K562 (cell line): ENCODE results near the gene KCNJ13. TPM values are rescaled to one million over a fixed set of nuclear protein-coding genes. Genes with fewer than 3 reads are reported as not detected.

ENCODE experiments used
- ATAC-seq: fragments of 200-7000 bp; cut with Tn5 transposase; 3 replicates; pipeline ENCODE4 v1.9.1; 2020; ENCODE audit warnings: moderate library complexity
- BruUV-seq: library from RNA; stranded (reverse); fragments of 400-500 nt; replicated peaks from 2 replicates; lab custom pipeline; 2021; lab: Mats Ljungman, UMichigan
- CTCF ChIA-PET: fragments of 300-600 bp; formaldehyde crosslinking; extraction: SDS; loops from one replicate; lab custom pipeline; 2021; ENCODE audit warnings: low intra/inter-chr PET ratio; lab: Yijun Ruan, JAX
- POLR2A ChIA-PET: fragments of 300-600, 350-650 bp; sonication (Branson Sonifier 250); formaldehyde crosslinking; extraction: SDS; loops from one replicate; lab custom pipeline; 2021; ENCODE audit warnings: antibody characterized with exemption, inconsistent platforms; lab: Yijun Ruan, JAX
- DNase-seq, 4 experiments: peaks; one replicate each; pipeline versions ENCODE4 v3.0.0 to v3.0.0-alpha.2; 2011 to 2018; ENCODE audit warnings: low spot score in 3 of 4, mixed read lengths in 3 of 4; ENCODE audit errors: extremely low read depth in 1 of 4
- FAIRE-seq: peaks from 2 replicates; lab custom pipeline; 2011; peaks lifted over from hg19 to GRCh38; lab: Jason Lieb, UNC
- H2AFZ ChIP-seq: 2 replicates; pipeline ENCODE4 v1.6.0; 2011; ENCODE audit warnings: low read depth, low read length, control low read depth, inconsistent platforms
- H3K27ac ChIP-seq: fragments of 200-600 bp; 3 replicates; pipeline ENCODE4 v1.8.0; 2011; ENCODE audit warnings: low read depth, mild to moderate bottlenecking, control low read depth, inconsistent platforms, low read length, moderate library complexity, mixed read lengths; ENCODE audit errors: extremely low read depth
- H3K27me3 ChIP-seq, 2 experiments: fragments of 300-600 bp in 1 of 2; 2 replicates in 1 of 2; 3 replicates in 1 of 2; pipeline versions ENCODE4 v1.6.0 to v1.8.0; 2011; ENCODE audit warnings: inconsistent platforms in 2 of 2, low read length in 2 of 2, mild to moderate bottlenecking in 1 of 2, mixed read lengths in 1 of 2, moderate library complexity in 1 of 2; ENCODE audit not compliant: control insufficient read depth in 2 of 2, insufficient read depth in 2 of 2
- H3K36me3 ChIP-seq: fragments of 300-600 bp; 3 replicates; pipeline ENCODE4 v1.8.0; 2011; ENCODE audit warnings: mild to moderate bottlenecking, low read length, inconsistent platforms; ENCODE audit not compliant: control insufficient read depth, insufficient read depth
- H3K4me1 ChIP-seq, 2 experiments: fragments of 200-600 bp in 1 of 2; replicated peaks in 1 of 2; 2 replicates in 1 of 2; 3 replicates in 1 of 2; pipeline versions ENCODE4 v1.5.1 to v1.8.0; 2011; ENCODE audit warnings: inconsistent platforms in 2 of 2, low read length in 2 of 2, mild to moderate bottlenecking in 1 of 2, mixed read lengths in 1 of 2, moderate library complexity in 1 of 2; ENCODE audit not compliant: control insufficient read depth in 2 of 2, insufficient read depth in 2 of 2
- H3K4me2 ChIP-seq: 2 replicates; pipeline ENCODE4 v1.6.1; 2011; ENCODE audit warnings: low read length, control low read depth, inconsistent platforms, mixed read lengths; ENCODE audit not compliant: insufficient read depth
- H3K4me3 ChIP-seq: fragments of 200-600 bp; sonication (generic), shearing (Covaris generic); 2 replicates; pipeline ENCODE4 v1.5.1; 2016; ENCODE audit warnings: control low read depth, inconsistent platforms
- H3K79me2 ChIP-seq: fragments of 200-600 bp; 3 replicates; pipeline ENCODE4 v1.8.0; 2011; ENCODE audit warnings: low read length, inconsistent platforms; ENCODE audit not compliant: control insufficient read depth, insufficient read depth
- H3K9ac ChIP-seq, 2 experiments: 2 replicates each; pipeline versions ENCODE4 v1.6.0 to v1.6.1; 2011; ENCODE audit warnings: low read depth in 2 of 2, low read length in 2 of 2, control low read depth in 1 of 2, inconsistent platforms in 1 of 2, mild to moderate bottlenecking in 1 of 2, mixed read lengths in 1 of 2; ENCODE audit not compliant: insufficient read depth in 1 of 2
- H3K9me1 ChIP-seq: one replicate; pipeline ENCODE4 v1.6.0; 2011; ENCODE audit warnings: inconsistent platforms, mild to moderate bottlenecking, low read length, moderate library complexity; ENCODE audit not compliant: control insufficient read depth, insufficient read depth
- H3K9me3 ChIP-seq: replicated peaks from 2 replicates; pipeline ENCODE4 v1.5.1; 2011; ENCODE audit warnings: low read depth, low read length, inconsistent platforms; ENCODE audit not compliant: control insufficient read depth, insufficient read depth
- H4K20me1 ChIP-seq: replicated peaks from 2 replicates; pipeline ENCODE4 v1.6.1; 2011; ENCODE audit warnings: low read length, inconsistent platforms, mixed read lengths; ENCODE audit not compliant: control insufficient read depth, insufficient read depth
- CEBPG ChIP-seq, 3 experiments: fragments of 200-800 bp in 1 of 3; sonication (Bioruptor generic) in 1 of 3; sonication (generic) in 1 of 3; formaldehyde crosslinking in 1 of 3; IDR thresholded peaks in 2 of 3; conservative IDR thresholded peaks in 1 of 3; 2 replicates each; pipeline versions ENCODE4 v1.6.1 to v1.8.0; 2016 to 2022; ENCODE audit warnings: missing compliant biosample characterization in 2 of 3, missing genetic modification characterization in 2 of 3, mild to moderate bottlenecking in 1 of 3, missing genetic modification reagents in 1 of 3
- CHCHD3 ChIP-seq: fragments of 250-450 bp; sonication (Bioruptor Pico); IDR thresholded peaks from 2 replicates; pipeline ENCODE4 v2.1.2; 2022; ENCODE audit warnings: mild to moderate bottlenecking
- HDGF ChIP-seq: fragments of 450-650 bp; IDR thresholded peaks from 2 replicates; pipeline ENCODE4 v1.6.1; 2016
- IFI16 ChIP-seq: fragments of 250-450 bp; sonication (Bioruptor Pico); IDR thresholded peaks from 2 replicates; pipeline ENCODE4 v2.1.2; 2022; ENCODE audit warnings: mild to moderate bottlenecking, inconsistent platforms
- MYNN ChIP-seq, 2 experiments: sonication (generic); formaldehyde crosslinking in 1 of 2; IDR thresholded peaks; 2 replicates each; pipeline versions ENCODE4 v1.5.0 to v1.6.1; 2016 to 2020; ENCODE audit warnings: antibody characterized with exemption in 1 of 2, missing genetic modification reagents in 1 of 2
- NFIC ChIP-seq: fragments of 450-650 bp; IDR thresholded peaks from 2 replicates; pipeline ENCODE4 v1.6.1; 2017; ENCODE audit warnings: mild to moderate bottlenecking, inconsistent platforms
- PTBP1 ChIP-seq: fragments of 200-400 bp; formaldehyde crosslinking; IDR thresholded peaks from 2 replicates; pipeline ENCODE4 v1.6.1; 2017; ENCODE audit warnings: low read depth, low read length
- ZC3H4 ChIP-seq: sonication (generic); formaldehyde crosslinking; IDR thresholded peaks from 2 replicates; pipeline ENCODE4 v1.9.0; 2021; ENCODE audit warnings: missing genetic modification reagents, borderline replicate concordance
- ZNF133 ChIP-seq: fragments of 250-450 bp; sonication (Bioruptor Pico); IDR thresholded peaks from 2 replicates; pipeline ENCODE4 v1.4.0; 2020; ENCODE audit warnings: mild to moderate bottlenecking
- ZNF143 ChIP-seq: sonication (generic); formaldehyde crosslinking; IDR thresholded peaks from 2 replicates; pipeline ENCODE4 v1.9.0; 2022; ENCODE audit warnings: mild to moderate bottlenecking, missing genetic modification reagents
- ZNF354B ChIP-seq: fragments of 250-450 bp; sonication (Bioruptor Pico); IDR thresholded peaks from 2 replicates; pipeline ENCODE4 v1.4.0; 2020
- ZNF584 ChIP-seq: fragments of 200-800 bp; sonication (Bioruptor generic); IDR thresholded peaks from 2 replicates; pipeline ENCODE4 v1.6.1; 2016; ENCODE audit warnings: low read depth, mild to moderate bottlenecking, missing genetic modification characterization, missing compliant biosample characterization
- WGBS: fragments of 100-300 bp; shearing (Covaris generic); methylation state at CpG from one replicate; pipeline ENCODE4 v1.1.6; 2016; ENCODE audit warnings: low coverage, mixed read lengths; ENCODE audit not compliant: insufficient coverage; ENCODE audit errors: missing lambda C conversion rate; 5-methylcytosine and 5-hydroxymethylcytosine counted together
- in situ Hi-C: fragments of 300-500 bp; cut with MboI; formaldehyde crosslinking; loops from 4 replicates; pipeline ENCODE4 v1.15.0; 2018; ENCODE audit warnings: inconsistent platforms, mixed read lengths
- intact Hi-C: fragments of 100-400 bp; cut with micrococcal nuclease; formaldehyde crosslinking; loops from 2 replicates; pipeline ENCODE4 v1.14.2; 2022
- polyA plus RNA-seq, 8 experiments: library from polyadenylated mRNA; depleted of rRNA in 4 of 8; stranded (reverse) in 5 of 8; unstranded in 3 of 8; fragments of >200 nt; fragmentation: Nextera tagmentation in 2 of 8; fragmentation: Illumina TruSeq in 1 of 8; extraction: Ambion mirVana in 2 of 8; extraction: Trizol in 1 of 8; gene quantifications; 2 replicates each; pipeline versions ENCODE4 v1.2.1 to v1.2.3, GENCODE V29; 2011 to 2014; ENCODE audit warnings: inconsistent platforms in 1 of 8, missing spikeins in 1 of 8
- total RNA-seq, 7 experiments: library from RNA; depleted of rRNA in 6 of 7; stranded (reverse); fragments of >200 nt in 6 of 7; fragmentation: Illumina TruSeq in 2 of 7; extraction: Trizol in 2 of 7; gene quantifications; 2 replicates each; pipeline versions ENCODE4 v1.2.1 to v1.2.3, GENCODE V29; 2011 to 2021; ENCODE audit warnings: low replicate concordance in 1 of 7
- TF ChIP-seq, protein P1 (sequence below): sonication (generic); formaldehyde crosslinking; IDR thresholded peaks from 2 replicates; pipeline ENCODE4 v1.8.1; 2023; ENCODE audit warnings: mild to moderate bottlenecking, missing genetic modification reagents
- TF ChIP-seq, protein P2 (sequence below): IDR thresholded peaks from 3 replicates; pipeline ENCODE4 v1.6.1; 2011; ENCODE audit warnings: borderline replicate concordance, mild to moderate bottlenecking; ENCODE audit not compliant: insufficient read length, insufficient read depth

KCNJ13 gene
- total and polyA plus RNA-seq, 9 of the 15 experiments (the other 6 are each of a cell fraction or from before 2014, with no cell fraction given): 0.45 TPM; not detected in 8

DNA sequence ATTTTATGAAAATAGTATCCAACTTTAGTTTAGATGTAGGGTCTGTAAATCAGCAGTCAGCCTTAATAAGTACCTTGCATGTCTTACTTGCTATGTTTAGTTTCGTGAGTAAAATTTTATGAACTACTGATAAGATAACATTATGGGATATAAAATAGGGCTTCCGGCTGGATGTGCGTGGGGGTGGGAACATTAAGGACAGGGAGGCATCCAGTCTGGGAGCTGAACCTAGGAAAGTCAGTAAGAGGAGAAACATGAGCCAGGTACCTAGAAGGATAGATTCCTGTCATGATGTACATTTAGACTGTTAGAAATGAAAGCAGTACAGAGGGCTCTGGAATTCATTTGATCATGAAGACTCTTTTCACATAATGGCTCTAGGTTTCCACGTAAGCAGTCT, 12.7 kb upstream of the KCNJ13 start:
- Histone ChIP-seq H3K79me2 (no peaks in the 10 kb centered on the region), H3K36me3 (peaks cover 77% of the 10 kb centered on the region), H4K20me1 (no peaks in the 10 kb centered on the region), H3K27ac (no peak overlapping the region), H3K9me3 (no peaks in the 10 kb centered on the region), H2AFZ (no peak overlapping the region), H3K27me3 (no peaks in the 10 kb centered on the region), H3K4me3 (no peak overlapping the region), H3K9ac (no peak overlapping the region), H3K4me1 (no peaks in the 10 kb centered on the region), H3K4me2 (no peak overlapping the region), H3K9me1 (no peaks in the 10 kb centered on the region)
- ChIA-PET CTCF (no interaction called here), POLR2A (no interaction called here)
- in situ Hi-C loops (no loop called here), intact Hi-C loops (no loop called here)
- FAIRE-seq (no peak), DNase-seq (no peak), ATAC-seq (no peak)
- TF ChIP-seq HDGF: no peak
- TF ChIP-seq PTBP1: no peak
- TF ChIP-seq, protein P1, sequence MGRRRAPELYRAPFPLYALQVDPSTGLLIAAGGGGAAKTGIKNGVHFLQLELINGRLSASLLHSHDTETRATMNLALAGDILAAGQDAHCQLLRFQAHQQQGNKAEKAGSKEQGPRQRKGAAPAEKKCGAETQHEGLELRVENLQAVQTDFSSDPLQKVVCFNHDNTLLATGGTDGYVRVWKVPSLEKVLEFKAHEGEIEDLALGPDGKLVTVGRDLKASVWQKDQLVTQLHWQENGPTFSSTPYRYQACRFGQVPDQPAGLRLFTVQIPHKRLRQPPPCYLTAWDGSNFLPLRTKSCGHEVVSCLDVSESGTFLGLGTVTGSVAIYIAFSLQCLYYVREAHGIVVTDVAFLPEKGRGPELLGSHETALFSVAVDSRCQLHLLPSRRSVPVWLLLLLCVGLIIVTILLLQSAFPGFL: no peak
- 92% methylated on average over 4 of the region's 4 CpGs for WGBS
- BruUV-seq: no TSS peak

- Histone ChIP-seq H3K36me3 (peaks cover 64% of the 10 kb centered on the region), H3K9ac (no peak overlapping the region), H3K4me3 (no peak overlapping the region), H3K9me3 (no peaks in the 10 kb centered on the region), H3K27me3 (no peaks in the 10 kb centered on the region), H2AFZ (no peak overlapping the region), H4K20me1 (no peaks in the 10 kb centered on the region), H3K79me2 (no peaks in the 10 kb centered on the region), H3K9me1 (no peaks in the 10 kb centered on the region), H3K4me2 (no peak overlapping the region), H3K27ac (no peak overlapping the region), H3K4me1 (no peaks in the 10 kb centered on the region)
- CTCF ChIA-PET: no interaction called here
- in situ Hi-C loops (no loop called here), intact Hi-C loops (no loop called here)
- FAIRE-seq (no peak), DNase-seq (no peak), ATAC-seq (no peak)
- no TSS peak for BruUV-seq
- TF ChIP-seq MYNN (IDR thresholded peaks at IDR 0.05) (no peak), MYNN (CRISPR knock-in tag; IDR thresholded peaks at IDR 0.05) (no peak), IFI16 (CRISPR knock-in tag) (no peak), ZNF584 (CRISPR knock-in tag) (no peak), HDGF (no peak), ZC3H4 (CRISPR knock-in tag) (no peak), CHCHD3 (CRISPR knock-in tag) (no peak), NFIC (no peak), ZNF133 (CRISPR knock-in tag) (no peak), ZNF354B (CRISPR knock-in tag) (no peak), CEBPG (CRISPR knock-in tag; IDR thresholded peaks at IDR 0.05) (no peak), CEBPG (tag; conservative IDR thresholded peaks at IDR 0.05 in 1 of 2, IDR thresholded peaks at IDR 0.05 in 1 of 2) (no peak), ZNF143 (no peak)
- TF ChIP-seq, protein P2, sequence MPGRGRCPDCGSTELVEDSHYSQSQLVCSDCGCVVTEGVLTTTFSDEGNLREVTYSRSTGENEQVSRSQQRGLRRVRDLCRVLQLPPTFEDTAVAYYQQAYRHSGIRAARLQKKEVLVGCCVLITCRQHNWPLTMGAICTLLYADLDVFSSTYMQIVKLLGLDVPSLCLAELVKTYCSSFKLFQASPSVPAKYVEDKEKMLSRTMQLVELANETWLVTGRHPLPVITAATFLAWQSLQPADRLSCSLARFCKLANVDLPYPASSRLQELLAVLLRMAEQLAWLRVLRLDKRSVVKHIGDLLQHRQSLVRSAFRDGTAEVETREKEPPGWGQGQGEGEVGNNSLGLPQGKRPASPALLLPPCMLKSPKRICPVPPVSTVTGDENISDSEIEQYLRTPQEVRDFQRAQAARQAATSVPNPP: no peak
- POLR2A ChIA-PET: interaction anchor here (0.6 kb wide), 1 partner anchor 86 kb away, joined by 3 read pairs; no protein-coding TSS in a partner anchor
These were observed 11.4 kb upstream of the KCNJ13 start for GRCh38 chr2:232787806-232788205.
